ENCODE results near the gene SOCS7. TPM values are rescaled to one million over a fixed set of nuclear protein-coding genes. Genes with fewer than 3 reads are reported as not detected.
A peak's percentile ranks its signal among the peaks of the same experiment; 100 is the strongest.

Gene SOCS7
- total RNA-seq, 1 donor from 2014 or later, result 17.8 TPM

DNA sequence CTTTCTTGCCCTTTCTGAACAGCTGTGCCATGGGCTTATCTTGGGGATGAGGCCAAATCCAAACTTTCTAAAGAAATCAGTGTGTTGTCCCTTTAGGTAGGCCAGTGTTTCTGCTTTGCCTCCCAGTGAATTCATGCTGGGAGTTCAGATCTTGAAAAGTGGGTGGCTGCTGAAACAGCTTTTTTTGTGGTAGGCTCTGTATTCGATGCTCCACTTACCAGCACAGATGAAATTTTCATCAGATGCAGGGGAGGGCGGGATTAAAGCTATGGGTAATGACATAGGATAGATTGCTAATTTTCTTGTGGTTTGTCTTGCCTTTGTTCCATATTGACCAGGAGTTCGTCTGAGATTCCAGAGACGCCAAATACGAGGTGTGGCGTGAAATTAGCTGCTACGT lies 2.8 kb downstream of the SOCS7 start:
- H3K4me1 Mint-ChIP-seq (ENCODE audit: low read depth), result peaks cover 68% of the 10 kb centered on the region
- no peaks in the 10 kb centered on the region for H3K36me3 Mint-ChIP-seq (ENCODE audit: low read depth)
- no peaks in the 10 kb centered on the region for H3K27me3 Mint-ChIP-seq (ENCODE audit: low read depth)
- H3K4me3 Mint-ChIP-seq (ENCODE audit: unreplicated experiment), result no peak overlapping the region
- no peak overlapping the region for H3K27ac Mint-ChIP-seq (ENCODE audit: unreplicated experiment)
- H3K9me3 Mint-ChIP-seq (ENCODE audit: low read depth), result no peaks in the 10 kb centered on the region
- DNase-seq (ENCODE audit: low spot score), result no peak
- TF ChIP-seq, protein P1, sequence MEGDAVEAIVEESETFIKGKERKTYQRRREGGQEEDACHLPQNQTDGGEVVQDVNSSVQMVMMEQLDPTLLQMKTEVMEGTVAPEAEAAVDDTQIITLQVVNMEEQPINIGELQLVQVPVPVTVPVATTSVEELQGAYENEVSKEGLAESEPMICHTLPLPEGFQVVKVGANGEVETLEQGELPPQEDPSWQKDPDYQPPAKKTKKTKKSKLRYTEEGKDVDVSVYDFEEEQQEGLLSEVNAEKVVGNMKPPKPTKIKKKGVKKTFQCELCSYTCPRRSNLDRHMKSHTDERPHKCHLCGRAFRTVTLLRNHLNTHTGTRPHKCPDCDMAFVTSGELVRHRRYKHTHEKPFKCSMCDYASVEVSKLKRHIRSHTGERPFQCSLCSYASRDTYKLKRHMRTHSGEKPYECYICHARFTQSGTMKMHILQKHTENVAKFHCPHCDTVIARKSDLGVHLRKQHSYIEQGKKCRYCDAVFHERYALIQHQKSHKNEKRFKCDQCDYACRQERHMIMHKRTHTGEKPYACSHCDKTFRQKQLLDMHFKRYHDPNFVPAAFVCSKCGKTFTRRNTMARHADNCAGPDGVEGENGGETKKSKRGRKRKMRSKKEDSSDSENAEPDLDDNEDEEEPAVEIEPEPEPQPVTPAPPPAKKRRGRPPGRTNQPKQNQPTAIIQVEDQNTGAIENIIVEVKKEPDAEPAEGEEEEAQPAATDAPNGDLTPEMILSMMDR (IDR thresholded peaks at IDR 0.05), result no peak

DNA sequence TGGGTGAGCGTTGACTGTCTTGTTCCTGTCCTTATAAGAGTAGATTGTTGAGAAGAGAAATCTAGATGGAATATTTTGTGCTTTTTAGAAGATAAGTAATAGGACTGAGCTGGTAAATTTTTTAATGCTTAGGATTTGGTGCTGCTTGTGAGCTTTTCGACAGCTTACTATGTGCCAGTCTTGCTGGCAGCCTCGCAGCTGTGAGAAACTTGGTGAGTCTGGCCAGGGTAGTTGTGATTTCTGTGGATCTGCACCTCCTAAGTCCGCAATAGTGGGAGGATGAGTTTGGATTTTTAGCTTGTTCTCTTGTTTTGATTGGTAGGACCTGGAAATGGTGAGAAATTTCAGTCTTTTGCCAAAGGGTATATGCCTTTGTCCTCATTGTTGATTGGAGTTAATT lies 3.6 kb downstream of the SOCS7 start:
- Mint-ChIP-seq H3K4me3 (ENCODE audit: unreplicated experiment) (no peak overlapping the region), H3K27ac (ENCODE audit: unreplicated experiment) (peak overlapping the region; percentile 53), H3K9me3 (ENCODE audit: low read depth) (no peaks in the 10 kb centered on the region), H3K27me3 (ENCODE audit: low read depth) (no peaks in the 10 kb centered on the region), H3K36me3 (ENCODE audit: low read depth) (no peaks in the 10 kb centered on the region), H3K4me1 (ENCODE audit: low read depth) (peaks cover 69% of the 10 kb centered on the region)
- no peak for DNase-seq (ENCODE audit: low spot score)
- TF ChIP-seq, protein P1 (IDR thresholded peaks at IDR 0.05), result no peak

DNA sequence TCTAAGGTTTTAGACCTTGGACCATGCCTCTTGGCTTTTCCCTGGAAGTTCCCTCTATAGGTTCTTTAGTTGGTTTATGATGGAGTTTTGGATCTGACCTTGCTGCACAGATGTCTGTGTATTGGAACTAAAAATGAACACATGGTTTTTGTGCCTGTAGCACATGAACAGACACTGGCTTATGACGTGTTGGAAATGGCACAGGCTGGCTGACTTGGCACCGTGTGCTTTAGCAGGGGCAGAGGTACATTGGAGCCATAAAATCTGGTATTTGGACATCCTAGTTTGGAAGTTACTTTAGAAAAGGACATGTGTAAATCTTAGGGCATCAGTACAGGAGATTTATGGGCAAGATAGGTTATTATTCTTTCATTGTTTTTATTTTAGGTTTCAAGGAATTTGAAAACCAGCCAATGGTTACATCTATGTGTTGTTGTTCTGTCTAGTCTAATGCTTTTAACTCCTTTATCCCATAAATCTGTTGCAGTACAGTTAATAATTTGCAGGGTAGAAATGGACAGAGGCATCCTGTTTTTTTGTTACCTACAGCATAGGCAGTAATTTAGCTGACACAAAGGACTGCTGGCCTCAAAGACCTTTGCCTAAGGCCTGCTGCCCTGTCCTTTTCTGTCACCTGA lies 6.0 kb downstream of the SOCS7 start:
- DNase-seq (ENCODE audit: low spot score), result no peak
- TF ChIP-seq, protein P1 (IDR thresholded peaks at IDR 0.05), result no peak
- Mint-ChIP-seq H3K36me3 (ENCODE audit: low read depth) (peaks cover 2% of the 10 kb centered on the region), H3K27ac (ENCODE audit: unreplicated experiment) (peak overlapping the region; percentile 91), H3K9me3 (ENCODE audit: low read depth) (no peaks in the 10 kb centered on the region), H3K27me3 (ENCODE audit: low read depth) (no peaks in the 10 kb centered on the region), H3K4me3 (ENCODE audit: unreplicated experiment) (no peak overlapping the region), H3K4me1 (ENCODE audit: low read depth) (peaks cover 77% of the 10 kb centered on the region)

DNA sequence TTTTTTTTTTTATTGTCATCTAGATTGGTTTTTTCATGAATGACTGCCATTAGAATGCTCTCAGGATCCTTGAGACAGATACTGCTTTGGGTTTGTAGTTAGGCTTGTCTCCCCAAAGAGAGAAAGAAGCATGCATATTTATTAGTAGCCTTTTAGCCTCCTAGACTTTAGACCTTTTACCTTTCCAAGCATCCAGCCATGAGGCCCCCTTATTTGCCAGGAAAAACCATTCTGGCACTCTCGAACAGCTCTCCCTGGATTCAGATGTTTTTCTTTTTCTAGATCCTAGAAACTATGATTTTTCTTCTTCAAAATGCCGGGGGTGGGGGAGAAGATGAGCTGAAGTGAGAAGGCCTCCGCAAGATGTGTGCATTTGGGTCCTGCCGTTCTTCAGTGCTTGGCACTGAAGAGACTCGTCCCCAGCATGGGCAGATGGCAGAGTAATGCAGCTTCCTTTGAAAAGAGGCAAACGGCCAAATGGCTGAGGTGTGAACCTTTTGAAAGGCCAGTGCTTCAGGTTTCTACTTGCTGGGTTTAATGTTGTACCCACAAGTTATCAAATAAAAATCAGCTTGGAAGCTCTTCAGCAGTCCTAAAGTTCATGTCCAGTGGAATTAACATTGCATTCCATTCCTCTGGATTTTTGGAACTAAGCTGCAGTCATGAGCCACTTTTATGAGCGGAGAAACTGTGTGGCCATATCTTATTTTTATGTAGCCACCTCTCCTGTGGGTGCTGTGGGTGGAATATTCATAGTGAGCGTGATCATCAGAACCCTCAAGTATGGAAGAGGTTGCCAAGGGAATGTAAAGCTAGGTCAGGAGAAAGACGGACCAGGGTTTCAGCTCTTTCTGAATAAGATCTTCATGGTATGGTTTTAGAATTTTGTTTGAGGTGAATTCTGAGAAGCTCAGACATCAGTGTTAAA lies 7.2 kb downstream of the SOCS7 start:
- no peak for DNase-seq (ENCODE audit: low spot score)
- TF ChIP-seq, protein P1 (IDR thresholded peaks at IDR 0.05), result no peak
- Mint-ChIP-seq H3K36me3 (ENCODE audit: low read depth) (peaks cover 2% of the 10 kb centered on the region), H3K4me1 (ENCODE audit: low read depth) (peaks cover 67% of the 10 kb centered on the region), H3K4me3 (ENCODE audit: unreplicated experiment) (no peak overlapping the region), H3K9me3 (ENCODE audit: low read depth) (no peaks in the 10 kb centered on the region), H3K27me3 (ENCODE audit: low read depth) (no peaks in the 10 kb centered on the region), H3K27ac (ENCODE audit: unreplicated experiment) (peak overlapping the region; percentile 69)

DNA sequence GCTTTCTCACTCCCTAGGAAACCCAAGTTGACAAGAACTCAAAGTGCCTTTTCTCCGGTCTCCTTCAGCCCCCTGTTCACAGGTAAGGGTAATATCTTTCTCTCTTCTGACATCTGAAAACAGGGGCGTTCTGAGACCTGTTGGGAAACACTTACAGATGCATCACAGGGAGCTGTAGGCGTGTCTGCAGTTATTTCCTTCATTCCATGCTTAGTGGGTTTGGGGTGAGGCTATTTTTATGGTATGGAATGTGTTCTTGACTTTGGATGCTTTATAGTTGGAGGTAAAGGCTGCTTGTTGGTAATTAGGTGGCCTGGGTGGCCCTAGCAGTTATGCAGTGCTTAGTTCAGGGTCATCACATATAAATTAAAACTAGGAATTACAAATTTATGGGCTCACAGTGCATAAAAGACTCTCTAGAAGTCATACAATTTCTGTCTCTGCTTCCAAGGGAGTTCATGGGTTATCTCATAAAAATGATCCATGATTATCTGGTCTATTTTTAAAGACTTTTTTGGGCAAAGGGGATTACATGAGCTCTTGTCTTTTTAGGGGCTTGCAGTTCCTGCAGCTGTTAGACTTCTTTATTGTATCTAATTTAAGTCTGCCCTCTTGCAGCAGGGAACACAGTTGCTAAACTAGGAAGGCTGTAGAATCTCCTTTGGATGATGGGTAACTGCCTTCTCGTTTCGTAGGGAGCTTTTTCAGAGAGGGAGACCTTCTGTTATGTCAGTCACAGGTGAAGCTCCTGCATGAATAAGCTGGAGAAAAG lies 10.2 kb downstream of the SOCS7 start:
- Mint-ChIP-seq H3K27ac (ENCODE audit: unreplicated experiment) (peak overlapping the region; percentile 50), H3K4me3 (ENCODE audit: unreplicated experiment) (no peak overlapping the region), H3K36me3 (ENCODE audit: low read depth) (peaks cover 6% of the 10 kb centered on the region), H3K27me3 (ENCODE audit: low read depth) (no peaks in the 10 kb centered on the region), H3K4me1 (ENCODE audit: low read depth) (peaks cover 42% of the 10 kb centered on the region), H3K9me3 (ENCODE audit: low read depth) (no peaks in the 10 kb centered on the region)
- DNase-seq (ENCODE audit: low spot score), result no peak
- TF ChIP-seq, protein P1 (IDR thresholded peaks at IDR 0.05), result no peak

Data from chondrocyte (in vitro differentiated cells).